Islet of Langerhans (tissue), 1 donor: ENCODE data around the gene ANKRD49.
"Not testable (repeated sequence)": the region's sequence is repeated elsewhere in the genome, so short reads cannot be mapped to it uniquely, and the experiment has no call there.

Experiments
- FAIRE-seq: peaks from one replicate; lab custom pipeline; 2011; peaks lifted over from hg19 to GRCh38; lab: Jason Lieb, UNC

Gene ANKRD49

GRCh38 chr11:94493281-94494125, at the start of gene ANKRD49, which contains the start of gene MRE11:
TSS of gene ANKRD49 (plus strand) at chr11:94493984. CDS start at chr11:94496694, 2,710 bp downstream.
TSS of gene MRE11 (minus strand) at chr11:94493844. CDS start at chr11:94492801, 1,043 bp downstream.
- peak; percentile 93 for FAIRE-seq

DNA sequence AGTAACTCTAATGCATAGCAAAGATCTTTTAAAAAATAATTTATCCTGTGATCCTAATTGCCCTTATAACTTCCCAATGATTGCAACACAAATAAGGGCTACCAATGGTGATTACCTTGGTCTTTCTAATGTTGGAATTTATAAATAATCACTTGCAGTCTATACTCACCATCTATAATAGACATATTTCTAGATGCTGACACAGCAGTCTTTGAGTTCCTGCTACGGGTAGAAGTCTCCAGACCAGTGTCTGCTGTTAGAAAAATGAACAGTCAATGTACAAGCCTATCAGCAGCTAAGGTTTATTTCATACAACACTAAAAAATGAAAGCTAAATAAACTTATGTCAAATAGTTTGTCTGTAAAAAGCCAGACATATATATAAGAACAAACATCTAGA, 48.1 kb upstream of the ANKRD49 start:
- no peak for FAIRE-seq

- FAIRE-seq = no peak
Observed at GRCh38 chr11:94447149-94447548, 46.6 kb upstream of the ANKRD49 start.

DNA sequence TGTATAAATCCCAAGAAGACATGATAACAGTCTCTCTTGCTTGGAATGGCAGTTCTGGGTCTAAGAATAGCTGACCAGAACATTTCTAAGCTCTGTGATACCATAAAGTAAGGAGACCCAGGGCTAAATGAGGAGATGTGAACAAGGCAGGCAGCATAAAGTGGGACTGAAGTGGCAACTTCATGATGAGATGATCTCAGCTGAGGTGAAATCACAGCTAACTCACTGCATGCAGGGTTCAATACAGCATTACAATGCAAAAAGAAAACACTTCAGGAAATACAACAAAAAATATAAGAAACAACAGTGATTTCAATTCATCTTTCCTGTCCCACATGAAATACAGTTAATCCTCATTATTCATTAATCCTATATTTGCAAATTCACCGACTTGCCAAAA, 44.8 kb upstream of the ANKRD49 start:
- FAIRE-seq = no peak

DNA sequence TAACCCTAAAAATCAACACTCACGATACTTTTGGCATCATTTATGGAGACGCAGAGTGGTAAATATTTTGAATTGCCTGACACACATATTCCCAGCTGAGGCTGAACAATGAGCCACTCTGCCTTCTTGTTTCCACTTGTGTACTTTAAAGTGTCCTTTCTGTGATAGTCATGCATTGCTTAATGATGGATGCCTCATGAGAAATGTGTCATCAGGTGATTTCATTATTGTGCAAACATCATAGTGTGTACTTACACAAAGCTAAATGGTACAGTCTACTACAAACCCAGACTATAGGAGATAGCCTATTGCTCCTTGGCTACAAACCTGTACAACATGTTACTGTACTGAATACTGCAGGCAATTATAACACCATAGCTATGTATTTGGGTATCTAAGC, 44.3 kb upstream of the ANKRD49 start:
- peak; percentile 76 for FAIRE-seq

DNA sequence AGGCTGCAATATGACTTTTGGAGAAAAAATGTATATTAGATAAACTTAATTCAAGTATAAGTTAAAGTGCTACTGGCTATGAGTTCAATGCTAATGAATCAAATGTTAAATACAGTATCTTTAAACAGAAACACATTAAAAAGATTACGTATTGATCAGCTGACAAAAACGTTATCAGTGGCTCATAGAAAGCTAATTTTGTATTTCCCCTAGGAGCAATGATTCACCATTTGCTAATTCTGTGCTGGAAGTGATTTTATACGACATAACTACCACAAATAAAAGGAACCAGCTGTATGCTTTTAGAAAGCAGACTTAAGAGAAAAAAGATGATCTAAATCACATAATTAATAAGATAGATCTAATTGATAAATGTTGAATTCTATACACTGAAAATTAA, 43.7 kb upstream of the ANKRD49 start:
- FAIRE-seq = peak; percentile 77

DNA sequence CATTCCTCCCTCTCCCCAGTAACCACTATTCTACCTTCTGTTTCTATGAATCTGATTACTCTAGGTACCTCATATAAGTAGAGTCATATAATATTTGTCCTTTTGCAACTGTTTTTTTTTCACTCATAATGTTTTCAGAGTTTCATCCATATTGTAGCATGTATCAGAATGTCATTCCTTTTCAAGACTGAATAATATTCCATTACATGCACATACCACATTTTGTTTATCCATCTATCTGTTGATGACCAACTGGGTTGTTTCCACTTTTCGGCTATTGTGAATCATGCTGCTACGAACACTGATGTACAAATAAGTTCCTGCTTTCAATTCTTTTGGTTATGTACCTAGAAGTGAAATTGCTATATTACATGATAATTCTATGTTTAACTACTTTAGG, 40.8 kb upstream of the ANKRD49 start:
- no peak for FAIRE-seq

DNA sequence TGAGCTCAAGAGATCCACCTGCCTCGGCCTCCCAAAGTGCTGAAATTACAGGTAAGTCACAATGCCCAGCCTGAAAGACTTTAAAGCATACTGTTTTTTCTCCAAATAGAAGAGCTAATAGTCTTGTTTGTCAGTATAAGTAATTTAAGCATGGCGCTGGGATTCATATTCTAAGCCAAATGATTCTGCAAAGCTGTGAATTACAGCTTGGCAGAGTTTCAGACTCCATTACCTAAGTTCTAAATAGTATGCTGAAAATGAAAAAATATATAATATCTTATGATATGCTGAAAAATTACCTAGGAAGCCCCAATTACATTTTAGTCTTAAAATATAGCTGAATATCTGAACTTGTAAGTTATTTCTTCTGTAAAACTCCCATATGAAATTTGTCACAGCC, 39.5 kb upstream of the ANKRD49 start:
- no peak for FAIRE-seq

- FAIRE-seq = no peak
Observed at GRCh38 chr11:94455861-94456260, 37.9 kb upstream of the ANKRD49 start.

DNA sequence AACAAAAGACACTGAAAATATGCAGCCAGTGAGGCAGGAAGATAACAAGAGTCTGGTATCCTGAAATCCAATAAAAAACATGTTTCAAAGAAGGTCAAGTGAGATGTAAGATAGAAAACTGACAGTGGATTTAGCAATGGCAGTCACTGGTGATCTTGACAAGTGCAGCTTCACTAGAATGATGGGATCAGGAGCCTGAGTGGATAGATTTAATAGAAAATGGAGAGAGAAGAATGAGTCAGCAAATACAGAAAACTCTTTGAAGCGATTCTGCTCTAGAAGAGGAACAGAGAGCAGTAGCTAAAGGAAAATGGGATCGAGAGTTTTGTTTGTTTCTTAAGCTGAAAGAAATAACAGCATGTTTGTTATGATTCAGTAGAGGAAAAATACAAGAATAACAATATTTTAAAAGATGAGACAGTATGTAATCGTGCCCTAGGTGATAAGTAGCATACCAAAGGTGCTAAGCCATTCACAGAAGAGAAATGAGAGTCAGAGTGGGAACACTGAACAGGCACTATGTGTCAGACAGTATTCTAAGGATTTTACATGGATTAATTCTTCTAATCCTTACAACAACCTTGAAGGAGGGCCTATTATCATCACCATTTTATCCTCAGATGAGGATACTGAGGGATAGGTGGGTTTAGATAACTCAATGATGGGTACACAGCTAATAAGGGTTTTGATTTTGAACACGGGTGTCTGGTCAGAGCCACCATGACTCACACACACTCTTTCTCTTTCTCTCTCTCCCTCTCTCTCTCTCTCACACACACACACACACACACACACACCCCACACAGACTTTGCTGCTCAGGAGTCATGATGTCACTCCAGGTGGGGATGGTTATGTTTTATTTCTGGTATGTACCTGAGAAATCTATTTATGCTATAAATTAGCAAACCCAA, 36.4 kb upstream of the ANKRD49 start:
- no peak for FAIRE-seq

GRCh38 chr11:94459576-94459975, 34.2 kb upstream of the ANKRD49 start:
- no peak for FAIRE-seq

DNA sequence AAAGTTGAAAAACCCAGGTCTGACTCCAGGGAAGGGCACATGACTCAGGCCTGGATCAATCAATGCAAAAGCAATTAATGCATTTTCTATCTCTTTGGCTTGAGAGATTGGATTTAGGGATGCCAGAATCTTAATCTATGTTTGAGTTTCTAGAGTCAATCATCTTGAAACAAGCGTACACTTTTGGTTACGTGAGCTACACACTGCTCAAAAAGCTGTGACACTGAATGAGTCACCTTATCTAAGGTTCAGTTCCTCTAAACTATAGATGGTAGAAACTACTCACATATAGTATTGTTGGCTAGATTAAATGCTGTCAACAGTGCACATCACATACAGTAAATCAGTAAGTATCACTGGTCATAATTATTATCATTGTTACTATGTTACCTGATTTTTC, 24.4 kb upstream of the ANKRD49 start:
- no peak for FAIRE-seq

DNA sequence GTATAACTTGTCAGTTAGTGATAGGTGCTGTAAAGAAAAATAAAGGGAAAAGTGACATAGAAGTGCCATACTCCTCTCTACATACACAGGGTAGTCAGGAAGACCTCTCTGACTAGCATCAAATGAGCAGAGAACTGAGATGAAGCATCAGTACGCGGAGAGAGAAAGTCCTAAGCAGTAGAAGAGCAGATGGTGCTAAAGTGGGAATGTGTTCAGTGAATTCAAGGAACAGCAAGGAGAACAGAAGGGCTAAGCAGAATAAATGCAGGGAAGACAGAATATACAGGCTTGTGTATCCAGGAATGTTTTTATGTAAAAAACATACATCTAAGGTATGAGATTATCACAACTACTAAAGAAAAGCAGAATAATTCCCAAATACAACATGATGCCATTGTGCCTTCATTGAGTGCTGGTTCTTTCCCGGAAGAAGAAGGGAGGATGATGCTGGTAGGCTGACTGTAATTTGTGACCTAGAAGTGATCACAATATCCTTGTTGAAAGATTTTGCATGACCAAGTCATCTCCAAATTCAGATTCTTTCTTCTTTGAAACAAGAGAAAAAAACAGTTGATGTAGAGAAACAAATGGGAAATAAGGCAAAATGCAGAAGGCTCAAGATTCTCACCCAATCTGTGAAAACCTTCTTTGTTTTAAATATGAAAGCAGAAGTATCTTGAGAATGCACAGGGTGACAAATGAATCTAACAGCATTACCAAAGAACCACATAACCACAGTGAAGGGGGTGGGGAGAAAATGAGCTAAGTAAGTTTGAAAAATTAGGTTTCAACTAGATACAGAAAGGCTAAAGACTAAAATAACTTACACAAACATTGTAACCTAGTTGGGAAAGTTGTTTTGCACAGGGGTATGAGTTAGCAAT, 20.6 kb upstream of the ANKRD49 start:
- no peak for FAIRE-seq

GRCh38 chr11:94477624-94478023, 16.2 kb upstream of the ANKRD49 start:
- FAIRE-seq = no peak

DNA sequence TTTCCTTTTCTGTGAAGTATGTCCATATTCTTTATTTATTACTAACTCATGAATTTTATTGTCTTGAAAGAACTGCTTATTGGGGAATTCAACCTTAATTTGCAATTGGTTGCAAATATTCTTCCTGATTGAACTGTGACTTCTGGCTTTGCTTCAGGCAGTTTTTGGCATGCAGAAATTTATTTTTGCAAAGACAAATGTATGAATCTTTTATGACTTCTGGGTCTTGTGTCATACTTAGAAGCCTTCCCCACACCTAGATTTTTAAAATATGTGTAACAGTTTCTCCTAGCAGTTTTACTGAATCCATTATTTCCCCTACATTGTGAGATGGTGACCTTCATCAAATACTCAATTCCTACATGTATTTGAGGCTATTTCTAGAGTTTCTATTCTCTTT, 12.4 kb upstream of the ANKRD49 start:
- no peak for FAIRE-seq

DNA sequence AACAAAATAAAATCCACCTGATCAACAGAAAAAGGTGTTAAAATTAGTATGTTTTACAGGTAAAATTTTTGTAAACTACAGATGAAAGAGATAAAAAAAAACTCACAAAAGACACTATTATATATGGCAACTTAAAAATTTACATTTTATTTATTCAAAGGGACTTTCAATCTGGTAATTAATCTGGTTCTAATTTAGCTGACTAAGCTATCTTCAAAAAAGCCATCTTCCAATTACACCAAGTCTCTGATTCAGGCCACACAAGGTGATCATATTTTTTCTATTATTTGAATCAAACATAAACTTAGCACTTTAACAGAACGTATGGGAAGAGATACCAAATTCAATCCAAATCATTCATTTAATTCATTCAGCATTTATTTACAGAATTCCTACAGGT, 7.7 kb upstream of the ANKRD49 start:
- no peak for FAIRE-seq

DNA sequence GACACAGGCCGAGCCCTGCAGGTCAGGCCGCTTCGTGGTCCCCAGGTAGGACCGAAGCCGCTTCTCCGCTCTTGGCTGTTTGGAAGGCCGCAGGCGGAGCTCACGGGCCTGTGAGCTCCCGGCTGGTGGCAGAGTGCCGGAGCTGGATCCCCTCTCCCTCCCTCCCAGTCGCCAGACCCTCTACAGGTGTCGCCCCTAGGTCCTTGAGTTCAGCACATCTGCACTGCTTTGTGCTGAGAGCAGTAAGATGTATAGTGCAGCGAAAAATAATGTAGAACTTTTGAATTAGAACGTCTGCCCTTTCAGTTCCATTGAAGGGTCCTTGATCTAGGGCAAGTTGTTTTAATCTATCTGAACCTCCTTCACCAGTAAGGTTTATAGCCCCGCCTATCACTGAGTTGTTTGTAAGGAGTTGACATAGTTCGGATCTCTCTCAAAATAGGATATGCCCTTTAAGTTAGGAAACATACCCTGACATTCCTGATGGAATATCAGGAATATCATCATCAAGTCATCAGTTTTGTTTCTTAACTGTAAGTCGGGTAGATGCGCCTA, 419 bp downstream of the ANKRD49 start:
- no peak for FAIRE-seq

GRCh38 chr11:94500181-94500580, 6.4 kb downstream of the ANKRD49 start:
- no peak for FAIRE-seq

DNA sequence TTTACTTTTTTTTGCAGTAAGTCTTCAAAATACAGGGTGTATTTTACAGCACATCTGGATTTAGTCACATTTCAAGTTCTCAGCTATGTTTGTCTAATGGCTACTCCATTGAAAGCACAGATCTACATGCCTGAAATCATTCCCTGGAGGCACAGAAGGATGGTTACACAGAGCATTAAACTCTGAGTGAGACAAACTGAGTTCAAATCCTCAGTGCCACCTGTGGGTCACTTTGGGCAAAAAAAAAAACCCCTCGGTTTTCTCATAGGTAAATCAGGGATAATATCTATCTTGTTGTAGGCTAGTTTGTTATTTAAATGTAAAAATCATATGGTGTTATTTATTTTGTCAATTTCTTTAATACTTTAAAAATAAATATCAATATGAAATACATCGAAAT, 7.7 kb downstream of the ANKRD49 start:
- no peak for FAIRE-seq

DNA sequence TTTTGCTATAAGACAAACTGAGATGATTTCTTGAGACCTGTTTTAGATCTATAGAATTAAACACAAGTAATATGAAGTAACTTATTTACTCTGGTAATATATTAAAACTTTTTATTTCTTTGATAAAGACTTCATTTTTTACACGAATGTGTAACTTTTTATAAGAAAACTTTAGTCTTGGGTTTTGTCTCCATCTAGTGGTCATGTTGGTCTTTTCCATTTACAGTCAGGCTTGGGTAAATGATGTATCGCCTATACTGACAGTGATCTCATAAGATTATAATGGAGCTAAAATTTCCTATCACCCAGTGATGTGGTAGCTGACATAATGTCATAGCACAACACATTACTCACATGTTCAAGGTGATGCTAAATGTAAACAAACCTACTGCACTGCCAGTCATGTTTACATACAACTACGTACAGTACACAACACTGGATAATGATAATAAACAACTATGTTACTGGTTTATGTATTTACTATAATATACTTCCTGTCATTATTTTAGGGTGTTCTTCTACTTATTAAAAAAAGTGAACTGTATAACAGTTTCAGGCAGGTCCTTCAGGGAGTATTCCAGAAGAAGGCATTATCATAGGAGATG, 11.0 kb downstream of the ANKRD49 start:
- peak; percentile 97 for FAIRE-seq

DNA sequence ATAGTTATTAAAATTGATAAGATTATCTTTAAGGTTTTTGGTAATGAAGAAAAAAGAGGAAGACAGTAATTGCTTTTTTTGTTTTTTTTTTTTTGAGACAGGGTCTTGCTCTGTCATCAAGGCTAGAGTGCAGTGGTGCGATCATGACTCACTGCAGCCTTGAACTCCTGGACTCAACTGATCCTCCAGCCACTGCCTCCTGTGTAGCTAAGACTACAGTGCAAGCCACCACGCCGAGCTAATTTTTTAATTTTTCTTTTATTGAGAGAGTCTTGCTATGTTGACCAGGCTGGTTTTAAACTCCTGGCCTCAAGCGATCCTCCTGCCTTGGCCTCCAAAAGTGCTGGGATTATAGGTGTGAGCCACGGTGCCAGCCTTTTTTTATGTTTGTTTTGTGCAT, 12.7 kb downstream of the ANKRD49 start:
- not testable (repeated sequence) for FAIRE-seq
